Measurements from ENCODE around the gene CNIH3.

DNA sequence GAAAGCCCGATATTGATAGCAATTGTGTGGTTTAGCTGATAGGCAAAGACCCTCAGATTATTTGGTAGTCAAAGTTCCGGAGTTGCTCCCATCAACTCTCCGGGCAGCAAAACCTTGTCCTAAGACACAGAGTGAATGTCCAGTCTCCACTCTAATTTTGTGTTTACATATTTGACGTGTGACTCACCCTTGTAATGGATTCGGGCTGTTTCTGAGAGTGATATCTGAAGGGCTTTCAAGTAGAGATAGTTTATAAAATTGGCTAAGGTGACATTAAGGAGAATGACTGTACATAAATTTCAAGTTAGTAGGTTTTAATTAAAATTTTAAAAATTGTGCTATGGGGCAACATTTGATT is 154.2 kb downstream of the CNIH3 start:
- TF ChIP-seq, protein P1, sequence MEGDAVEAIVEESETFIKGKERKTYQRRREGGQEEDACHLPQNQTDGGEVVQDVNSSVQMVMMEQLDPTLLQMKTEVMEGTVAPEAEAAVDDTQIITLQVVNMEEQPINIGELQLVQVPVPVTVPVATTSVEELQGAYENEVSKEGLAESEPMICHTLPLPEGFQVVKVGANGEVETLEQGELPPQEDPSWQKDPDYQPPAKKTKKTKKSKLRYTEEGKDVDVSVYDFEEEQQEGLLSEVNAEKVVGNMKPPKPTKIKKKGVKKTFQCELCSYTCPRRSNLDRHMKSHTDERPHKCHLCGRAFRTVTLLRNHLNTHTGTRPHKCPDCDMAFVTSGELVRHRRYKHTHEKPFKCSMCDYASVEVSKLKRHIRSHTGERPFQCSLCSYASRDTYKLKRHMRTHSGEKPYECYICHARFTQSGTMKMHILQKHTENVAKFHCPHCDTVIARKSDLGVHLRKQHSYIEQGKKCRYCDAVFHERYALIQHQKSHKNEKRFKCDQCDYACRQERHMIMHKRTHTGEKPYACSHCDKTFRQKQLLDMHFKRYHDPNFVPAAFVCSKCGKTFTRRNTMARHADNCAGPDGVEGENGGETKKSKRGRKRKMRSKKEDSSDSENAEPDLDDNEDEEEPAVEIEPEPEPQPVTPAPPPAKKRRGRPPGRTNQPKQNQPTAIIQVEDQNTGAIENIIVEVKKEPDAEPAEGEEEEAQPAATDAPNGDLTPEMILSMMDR (conservative IDR thresholded peaks at IDR 0.05) = no peak
- TF ChIP-seq ZFX (IDR thresholded peaks at IDR 0.05) = no peak

Measured in C4-2B (cell line).